ENCODE measurements around the gene SNTG2. TPM values are rescaled to one million over a fixed set of nuclear protein-coding genes. Genes with fewer than 3 reads are reported as not detected.

SNTG2 gene
- total RNA-seq, 1 donor from 2014 or later = 7.7 TPM

GRCh38 chr2:1286929-1287328 lies 336.3 kb downstream of the SNTG2 start:
- peaks cover 2% of the 10 kb centered on the region for H3K9me3 Mint-ChIP-seq (ENCODE audit: unreplicated experiment)
- peaks cover 1% of the 10 kb centered on the region for H3K4me1 Mint-ChIP-seq (ENCODE audit: low read depth, unreplicated experiment)
- no peaks in the 10 kb centered on the region for H3K36me3 Mint-ChIP-seq (ENCODE audit: unreplicated experiment)
- peaks cover 2% of the 10 kb centered on the region for H3K27me3 Mint-ChIP-seq (ENCODE audit: unreplicated experiment)
- DNase-seq = no peak
- H3K27ac Mint-ChIP-seq (ENCODE audit: unreplicated experiment) = no peak overlapping the region
- no peak for TF ChIP-seq CTCF (IDR thresholded peaks at IDR 0.05; ENCODE audit: partially characterized antibody, unreplicated experiment)
- H3K4me3 Mint-ChIP-seq (ENCODE audit: unreplicated experiment) = no peak overlapping the region

- Mint-ChIP-seq H3K27me3 (ENCODE audit: unreplicated experiment) (peaks cover 2% of the 10 kb centered on the region), H3K36me3 (ENCODE audit: unreplicated experiment) (no peaks in the 10 kb centered on the region), H3K4me3 (ENCODE audit: unreplicated experiment) (no peak overlapping the region), H3K4me1 (ENCODE audit: low read depth, unreplicated experiment) (peaks cover 1% of the 10 kb centered on the region), H3K27ac (ENCODE audit: unreplicated experiment) (no peak overlapping the region), H3K9me3 (ENCODE audit: unreplicated experiment) (peaks cover 2% of the 10 kb centered on the region)
- DNase-seq = no peak
- TF ChIP-seq CTCF (IDR thresholded peaks at IDR 0.05; ENCODE audit: partially characterized antibody, unreplicated experiment) = no peak
Observed at GRCh38 chr2:1287427-1287826, 336.8 kb downstream of the SNTG2 start.

GRCh38 chr2:1294900-1295299 lies 344.3 kb downstream of the SNTG2 start:
- TF ChIP-seq CTCF (IDR thresholded peaks at IDR 0.05; ENCODE audit: partially characterized antibody, unreplicated experiment) = no peak
- Mint-ChIP-seq H3K27ac (ENCODE audit: unreplicated experiment) (no peak overlapping the region), H3K4me3 (ENCODE audit: unreplicated experiment) (no peak overlapping the region), H3K9me3 (ENCODE audit: unreplicated experiment) (no peaks in the 10 kb centered on the region), H3K4me1 (ENCODE audit: low read depth, unreplicated experiment) (peaks cover 3% of the 10 kb centered on the region), H3K36me3 (ENCODE audit: unreplicated experiment) (peaks cover 7% of the 10 kb centered on the region), H3K27me3 (ENCODE audit: unreplicated experiment) (no peaks in the 10 kb centered on the region)
- DNase-seq = no peak

- H3K9me3 Mint-ChIP-seq (ENCODE audit: unreplicated experiment) = no peaks in the 10 kb centered on the region
- H3K4me1 Mint-ChIP-seq (ENCODE audit: low read depth, unreplicated experiment) = peaks cover 3% of the 10 kb centered on the region
- TF ChIP-seq CTCF (IDR thresholded peaks at IDR 0.05; ENCODE audit: partially characterized antibody, unreplicated experiment) = no peak
- H3K36me3 Mint-ChIP-seq (ENCODE audit: unreplicated experiment) = peaks cover 7% of the 10 kb centered on the region
- H3K4me3 Mint-ChIP-seq (ENCODE audit: unreplicated experiment) = no peak overlapping the region
- no peak overlapping the region for H3K27ac Mint-ChIP-seq (ENCODE audit: unreplicated experiment)
- DNase-seq = no peak
- no peaks in the 10 kb centered on the region for H3K27me3 Mint-ChIP-seq (ENCODE audit: unreplicated experiment)
Observed at GRCh38 chr2:1295740-1296139, 345.1 kb downstream of the SNTG2 start.

GRCh38 chr2:1297372-1298159 lies 346.9 kb downstream of the SNTG2 start:
- TF ChIP-seq CTCF (IDR thresholded peaks at IDR 0.05; ENCODE audit: partially characterized antibody, unreplicated experiment) = no peak
- DNase-seq = no peak
- H3K4me3 Mint-ChIP-seq (ENCODE audit: unreplicated experiment) = no peak overlapping the region
- no peak overlapping the region for H3K27ac Mint-ChIP-seq (ENCODE audit: unreplicated experiment)
- peaks cover 2% of the 10 kb centered on the region for H3K9me3 Mint-ChIP-seq (ENCODE audit: unreplicated experiment)
- H3K36me3 Mint-ChIP-seq (ENCODE audit: unreplicated experiment) = peaks cover 7% of the 10 kb centered on the region
- H3K27me3 Mint-ChIP-seq (ENCODE audit: unreplicated experiment) = no peaks in the 10 kb centered on the region
- H3K4me1 Mint-ChIP-seq (ENCODE audit: low read depth, unreplicated experiment) = peaks cover 3% of the 10 kb centered on the region

Measured in glutamatergic neuron (in vitro differentiated cells).